HG03045 (cell line): ENCODE results near the gene SLC1A4.
"Not testable (repeated sequence)": the region's sequence is repeated elsewhere in the genome, so short reads cannot be mapped to it uniquely, and the experiment has no call there.

Experiments
- ATAC-seq: cut with Tn5 transposase; IDR thresholded peaks from one replicate; pipeline ENCODE4 v1.9.1; 2021; ENCODE audit warnings: mild to moderate bottlenecking, moderate library complexity; ENCODE audit not compliant: unreplicated experiment

SLC1A4 gene

GRCh38 chr2:64989982-64990614 lies 899 bp downstream of the SLC1A4 start:
- peak; percentile 1 for ATAC-seq

GRCh38 chr2:64990876-64991275 lies 1.7 kb downstream of the SLC1A4 start:
- no peak for ATAC-seq

DNA sequence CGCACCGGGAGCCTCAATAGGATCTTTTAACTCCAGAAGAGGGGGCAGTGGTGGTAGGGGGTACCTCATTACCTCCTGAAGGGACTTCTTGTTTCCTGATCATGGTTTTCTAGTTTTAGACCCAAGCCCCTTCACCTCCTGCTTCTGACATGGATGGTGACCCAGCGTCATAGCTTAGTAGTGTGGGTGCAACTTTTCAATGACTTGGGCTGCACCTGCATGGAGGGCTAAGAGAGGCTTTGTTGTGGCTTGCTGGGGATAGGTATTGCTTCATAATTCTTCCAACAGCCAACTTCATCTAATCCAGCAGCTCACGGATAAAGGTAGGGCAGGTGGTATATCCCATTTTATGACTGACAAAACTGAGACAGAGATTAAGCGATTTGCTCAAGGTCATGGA lies 3.0 kb downstream of the SLC1A4 start:
- no peak for ATAC-seq

- no peak for ATAC-seq
These were observed 3.8 kb downstream of the SLC1A4 start for GRCh38 chr2:64992990-64993389.

- ATAC-seq: no peak
These were observed 5.8 kb downstream of the SLC1A4 start for GRCh38 chr2:64995041-64995440.

GRCh38 chr2:64996871-64997307 lies 7.7 kb downstream of the SLC1A4 start:
- ATAC-seq: no peak

- ATAC-seq: no peak
These were observed 9.5 kb downstream of the SLC1A4 start for GRCh38 chr2:64998658-64999061.

- ATAC-seq: no peak
These were observed 10.6 kb downstream of the SLC1A4 start for GRCh38 chr2:64999754-65000153.

DNA sequence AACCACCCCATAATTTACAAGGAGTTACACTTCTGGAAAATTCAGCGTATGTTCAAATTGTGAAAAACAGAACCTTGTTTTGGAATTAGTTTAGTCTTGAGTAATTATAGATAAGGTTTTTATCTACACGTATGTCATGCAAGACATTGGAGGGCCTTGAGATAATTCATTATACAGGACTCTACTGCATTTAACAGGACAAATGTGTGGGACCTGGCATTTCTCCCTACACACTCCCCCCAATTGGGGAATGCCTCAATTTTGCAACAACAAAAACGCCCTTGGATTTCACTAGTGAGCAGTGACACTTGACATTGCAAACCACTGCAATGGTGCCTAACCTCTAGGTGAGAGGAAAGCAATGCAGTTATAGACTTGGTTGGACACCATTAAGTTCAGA lies 11.4 kb downstream of the SLC1A4 start:
- ATAC-seq: no peak

DNA sequence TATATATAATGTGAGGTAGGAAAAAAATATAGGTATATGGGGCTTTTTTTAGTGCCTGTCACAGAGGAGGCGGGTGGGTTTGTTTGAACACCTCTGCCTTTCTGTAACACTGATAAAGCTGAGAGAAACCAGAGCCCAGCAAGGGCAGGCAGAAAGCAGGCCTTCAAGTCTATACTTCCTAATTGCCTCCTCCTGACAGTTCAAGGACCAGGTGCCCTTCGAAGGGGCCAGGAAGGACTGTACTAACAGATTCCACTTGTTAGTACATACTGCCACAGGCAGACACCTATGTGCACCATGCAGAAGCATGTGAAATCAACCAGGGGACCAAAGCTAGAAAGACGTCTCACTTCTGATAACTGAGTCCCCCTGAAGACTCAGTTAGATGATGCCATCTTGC lies 13.8 kb downstream of the SLC1A4 start:
- ATAC-seq: no peak

DNA sequence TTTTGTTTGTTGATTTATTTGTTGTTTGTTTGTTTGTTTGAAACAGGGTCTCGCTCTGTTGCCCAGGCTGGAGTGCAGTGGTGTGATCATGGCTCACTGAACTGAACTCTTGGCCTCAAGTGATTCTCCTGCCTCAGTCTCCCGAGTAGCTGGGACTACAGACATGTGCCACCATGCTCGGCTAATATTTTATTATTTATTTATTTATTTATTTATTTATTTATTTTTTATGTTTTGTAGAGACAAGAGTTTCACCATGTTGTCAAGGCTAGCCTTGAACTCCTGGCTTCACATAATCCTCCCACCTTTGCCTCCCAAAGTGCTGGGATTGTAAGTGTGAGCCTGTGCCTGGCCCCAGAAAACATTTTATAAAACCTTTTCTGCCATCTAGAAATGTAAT lies 15.0 kb downstream of the SLC1A4 start:
- ATAC-seq: not testable (repeated sequence)

DNA sequence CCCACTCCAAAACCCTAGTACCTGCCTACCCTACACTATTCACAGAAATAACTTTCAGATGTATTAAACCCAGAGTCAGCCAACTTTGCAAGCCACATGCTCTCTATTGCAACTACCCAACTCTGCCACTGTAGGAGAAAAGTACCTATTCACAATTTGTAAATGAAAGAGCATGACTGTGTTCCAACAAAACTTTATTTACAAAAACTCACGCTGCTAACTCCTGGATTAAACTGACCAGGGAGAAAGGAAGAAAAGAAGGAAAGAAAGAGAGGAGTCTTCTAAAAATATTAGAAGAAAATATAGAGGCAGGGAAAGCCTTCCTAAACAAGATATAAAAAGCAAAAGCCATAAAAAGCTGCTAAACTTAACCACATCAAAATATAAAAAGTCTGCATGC lies 24.6 kb downstream of the SLC1A4 start:
- no peak for ATAC-seq

DNA sequence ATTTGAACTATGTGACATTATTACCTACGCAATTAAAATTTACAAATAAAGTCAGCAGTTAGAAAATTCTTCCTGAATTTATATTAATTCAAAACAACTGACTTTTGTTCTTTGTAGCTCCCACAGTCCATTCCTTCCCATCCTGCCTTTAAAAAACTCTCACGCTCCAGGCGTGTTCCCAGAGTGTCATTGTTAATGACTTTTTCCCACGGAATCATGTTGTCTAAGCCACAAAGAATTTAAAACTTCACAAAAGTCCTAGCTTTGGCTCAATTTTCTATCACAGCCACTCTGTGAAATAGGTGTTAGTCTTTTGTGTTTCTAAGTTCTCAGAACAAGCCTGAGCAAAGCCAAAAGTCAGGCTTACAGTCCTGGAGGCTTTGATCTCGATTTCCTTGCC lies 26.5 kb downstream of the SLC1A4 start:
- no peak for ATAC-seq

DNA sequence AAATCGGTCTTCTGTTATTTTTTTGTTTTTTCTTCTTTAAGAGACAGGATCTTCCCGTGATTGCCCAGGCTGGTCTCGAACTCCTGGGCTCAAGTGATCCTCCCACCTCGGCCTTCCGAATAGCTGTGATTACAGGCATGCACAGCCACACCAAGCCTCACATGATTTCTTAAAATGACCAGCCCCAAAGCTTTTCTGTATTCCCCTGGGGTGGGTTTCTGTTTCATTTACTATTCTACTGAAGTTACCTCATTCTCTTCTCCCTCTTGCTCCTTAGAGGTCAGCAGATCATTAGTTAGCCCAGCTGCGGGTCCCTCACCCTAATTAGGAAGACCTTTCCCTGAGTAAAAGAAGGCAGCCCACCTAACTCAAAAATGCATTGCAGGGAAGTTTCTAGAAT lies 27.6 kb downstream of the SLC1A4 start:
- ATAC-seq: peak; percentile 52

GRCh38 chr2:65017335-65017734 lies 28.1 kb downstream of the SLC1A4 start:
- ATAC-seq: no peak

GRCh38 chr2:65018141-65018582 lies 29.0 kb downstream of the SLC1A4 start:
- no peak for ATAC-seq

DNA sequence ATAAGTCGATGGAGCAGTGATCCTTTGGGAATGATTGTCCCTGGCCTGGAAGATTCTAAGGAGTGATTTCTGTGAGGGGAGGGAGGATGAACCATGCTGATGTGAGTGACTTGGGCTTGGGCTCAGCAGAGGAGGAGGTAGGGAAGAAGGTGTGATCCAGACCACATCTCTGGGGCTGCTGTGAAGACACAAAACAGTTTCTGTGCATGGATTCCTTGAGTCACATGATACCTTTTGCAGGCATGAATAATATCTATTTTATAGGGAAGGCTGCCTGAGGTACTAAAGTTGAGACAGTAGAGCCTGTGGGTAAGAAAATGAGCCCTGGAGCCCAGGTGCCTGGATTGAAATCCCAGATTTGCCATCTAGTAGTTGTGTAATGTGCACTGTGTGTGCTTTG lies 29.8 kb downstream of the SLC1A4 start:
- no peak for ATAC-seq

DNA sequence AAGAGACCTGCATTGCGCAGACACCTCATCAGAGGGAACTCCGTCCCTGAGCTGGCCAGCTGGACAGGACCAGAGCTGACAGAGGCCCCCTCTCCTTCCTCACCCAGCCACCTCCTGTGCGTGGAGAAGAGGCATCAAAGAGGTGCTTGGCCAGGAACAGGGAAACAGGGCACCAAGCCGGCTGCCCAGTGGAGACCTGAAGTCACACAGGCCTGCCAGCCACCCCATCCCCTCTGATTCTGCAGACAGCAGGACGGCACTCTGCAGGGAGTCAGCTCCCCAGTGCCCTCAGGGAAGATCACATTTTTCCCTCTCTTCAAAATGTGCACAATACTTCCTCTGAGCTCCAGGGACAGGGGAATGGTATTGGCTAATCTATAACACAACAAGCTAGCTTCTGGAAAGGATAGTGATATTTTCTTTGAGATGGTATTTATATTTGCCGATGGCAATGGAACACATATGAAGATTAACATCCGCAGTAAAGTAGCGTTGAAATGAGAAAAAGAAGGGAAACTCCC lies 30.5 kb downstream of the SLC1A4 start:
- no peak for ATAC-seq

DNA sequence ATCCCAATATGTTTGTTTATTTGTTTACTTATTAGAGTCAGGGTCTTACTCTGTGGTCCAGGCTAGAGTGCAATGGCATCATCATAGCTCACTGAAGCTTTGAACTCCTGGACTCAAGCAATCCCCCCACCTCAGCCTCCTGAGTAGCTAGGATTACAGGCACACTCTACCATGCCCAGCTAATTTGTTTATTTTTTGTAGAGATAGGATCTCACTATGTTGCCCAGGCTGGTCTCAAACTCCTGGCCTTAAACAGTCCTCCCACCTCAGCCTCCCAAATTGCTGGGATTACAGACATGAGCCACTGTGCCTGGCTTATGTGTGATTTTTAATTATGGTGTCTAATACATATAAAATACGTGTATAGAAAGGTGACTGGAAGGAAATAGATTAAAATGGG lies 31.1 kb downstream of the SLC1A4 start:
- not testable (repeated sequence) for ATAC-seq

- no peak for ATAC-seq
These were observed 31.8 kb downstream of the SLC1A4 start for GRCh38 chr2:65020943-65021528.

GRCh38 chr2:65021709-65022108 lies 32.5 kb downstream of the SLC1A4 start:
- ATAC-seq: no peak

- ATAC-seq: no peak
These were observed 33.0 kb downstream of the SLC1A4 start for GRCh38 chr2:65022189-65022588.

DNA sequence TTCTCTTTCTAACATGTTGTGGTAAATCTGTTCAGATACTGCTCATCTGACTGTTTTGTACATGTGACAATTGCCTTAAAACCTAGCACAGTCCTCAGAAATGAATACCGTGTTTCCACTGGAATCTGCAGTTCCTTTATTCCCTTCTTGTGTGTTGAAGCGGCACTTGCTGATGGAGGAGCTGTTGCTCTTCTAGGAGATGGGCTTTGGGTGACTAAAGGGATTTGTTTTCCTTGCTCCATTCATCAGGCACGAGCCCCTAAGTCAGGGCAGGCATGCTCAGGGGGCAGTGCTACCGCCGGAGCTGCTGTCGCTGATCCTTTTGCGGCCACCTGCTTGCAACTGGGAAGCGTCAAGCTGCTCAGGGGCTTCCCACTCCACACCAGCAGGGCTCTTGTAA lies 34.5 kb downstream of the SLC1A4 start:
- ATAC-seq: no peak
